Stimulated activated CD8-positive, alpha-beta memory T cell treated with anti-CD3 and anti-CD28 coated beads, Interleukin-12 subunit alpha, Interleukin-12 subunit beta, amount 100 ng/mL, for 24 hours (primary cell): ENCODE measurements around the gene YWHAH.

Experiments
- DNase-seq: peaks from one replicate; pipeline ENCODE4 v3.0.0-alpha.2; 2020; ENCODE audit errors: extremely low read depth

The YWHAH gene

DNA sequence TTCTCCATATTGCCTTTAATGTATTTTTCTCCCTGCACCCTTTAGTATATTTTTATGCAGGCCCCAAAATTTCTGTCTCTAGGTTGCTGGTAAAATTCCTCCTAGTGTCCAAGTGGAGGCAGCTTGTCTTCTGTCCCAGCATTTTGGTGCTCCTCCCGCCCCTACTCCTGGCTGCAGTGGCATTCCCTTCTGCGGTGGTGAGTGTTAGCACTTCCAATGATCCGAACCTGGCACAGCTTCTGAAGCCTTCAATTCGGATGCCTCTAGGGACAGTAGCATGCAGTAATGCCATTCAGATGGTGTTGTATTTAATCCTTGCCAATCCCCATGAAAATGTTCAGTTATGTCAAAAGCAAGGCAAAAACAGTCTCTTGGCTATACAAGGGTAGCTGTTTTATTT is 5.9 kb downstream of the YWHAH start:
- DNase-seq, result no peak

GRCh38 chr22:31951194-31952093 is 7.1 kb downstream of the YWHAH start:
- DNase-seq, result no peak

DNA sequence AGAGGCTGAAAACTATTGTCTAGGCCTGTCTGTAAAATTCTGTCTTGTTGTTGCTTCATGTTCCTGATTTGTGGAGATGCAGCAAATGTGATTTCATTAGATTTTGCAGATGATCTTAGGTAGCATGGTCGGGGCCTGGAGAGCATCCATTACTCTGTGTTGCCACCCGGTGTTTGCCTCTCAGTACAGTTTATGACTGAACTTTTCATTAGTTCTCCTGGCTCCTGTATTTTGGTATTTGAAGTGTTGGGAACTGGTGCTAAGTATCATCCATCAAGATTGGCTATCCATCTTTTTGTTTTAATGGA is 7.7 kb downstream of the YWHAH start:
- DNase-seq, result no peak

DNA sequence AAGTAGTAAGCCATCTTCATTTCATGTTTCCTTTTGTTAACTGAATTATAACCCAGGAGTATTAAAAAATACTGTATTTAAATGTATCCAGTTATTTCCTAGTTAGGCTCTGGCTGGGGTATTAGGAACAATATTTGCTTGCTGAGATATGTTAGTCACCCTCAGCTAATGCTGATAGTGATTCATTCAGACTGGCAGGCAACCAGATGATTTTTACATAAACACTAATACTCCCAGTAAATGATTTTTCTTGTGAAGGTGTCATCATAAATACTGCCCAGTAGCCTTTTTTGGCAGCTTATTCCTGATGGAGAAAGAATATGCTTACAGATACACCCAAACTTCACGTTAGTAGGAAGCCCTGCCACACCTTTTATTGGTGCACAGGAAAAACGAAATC is 8.1 kb downstream of the YWHAH start:
- no peak for DNase-seq

- DNase-seq, result no peak
Observed at GRCh38 chr22:31953261-31953660, 8.9 kb downstream of the YWHAH start.

DNA sequence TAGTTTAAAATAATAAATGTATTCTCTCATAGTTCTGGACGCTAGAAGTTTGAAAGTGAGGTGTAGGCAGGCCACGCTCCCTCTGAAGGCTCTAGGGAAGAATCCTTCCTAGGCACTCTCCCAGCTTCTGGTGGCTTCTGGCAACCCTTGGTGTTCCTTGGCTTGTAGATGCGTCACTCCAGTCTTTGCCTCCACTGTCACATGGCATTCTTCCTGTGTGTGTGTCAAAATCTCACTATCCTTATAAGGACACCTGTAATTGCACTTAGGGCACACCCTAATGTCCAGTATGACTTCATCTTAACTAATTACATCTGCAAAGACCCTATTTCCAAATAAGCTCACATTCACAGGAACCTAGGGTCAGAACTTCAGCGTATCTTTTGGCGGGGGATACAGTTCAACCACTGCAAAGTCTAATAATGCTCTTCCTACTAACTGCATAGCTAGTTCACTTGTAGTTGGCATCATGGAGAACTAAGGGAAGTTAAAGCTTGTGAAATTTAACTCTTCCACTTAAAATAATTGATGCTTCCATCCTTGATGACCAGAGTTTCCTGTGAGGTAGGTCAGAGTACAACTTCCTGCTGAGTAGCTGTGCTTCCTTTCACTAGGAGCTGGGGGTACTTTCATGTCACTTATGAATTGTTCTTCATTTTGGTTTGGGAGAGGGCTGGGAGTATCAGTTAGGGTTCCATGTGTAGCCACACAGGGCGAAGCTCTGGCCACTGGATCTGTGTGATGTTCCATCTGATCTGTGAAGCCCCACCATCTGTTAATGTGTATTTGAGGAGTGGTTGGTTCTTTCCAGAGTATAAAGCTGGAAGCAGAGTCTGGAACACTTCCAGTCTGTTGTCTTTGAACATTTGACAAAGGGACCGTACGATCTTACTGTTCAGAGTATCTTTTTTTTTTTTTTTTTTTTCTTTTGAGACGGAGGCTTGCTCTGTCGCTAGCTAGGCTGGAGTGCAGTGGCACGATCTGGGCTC is 10.5 kb downstream of the YWHAH start:
- DNase-seq, result no peak

- no peak for DNase-seq
Observed at GRCh38 chr22:31956360-31956759, 12.0 kb downstream of the YWHAH start.

DNA sequence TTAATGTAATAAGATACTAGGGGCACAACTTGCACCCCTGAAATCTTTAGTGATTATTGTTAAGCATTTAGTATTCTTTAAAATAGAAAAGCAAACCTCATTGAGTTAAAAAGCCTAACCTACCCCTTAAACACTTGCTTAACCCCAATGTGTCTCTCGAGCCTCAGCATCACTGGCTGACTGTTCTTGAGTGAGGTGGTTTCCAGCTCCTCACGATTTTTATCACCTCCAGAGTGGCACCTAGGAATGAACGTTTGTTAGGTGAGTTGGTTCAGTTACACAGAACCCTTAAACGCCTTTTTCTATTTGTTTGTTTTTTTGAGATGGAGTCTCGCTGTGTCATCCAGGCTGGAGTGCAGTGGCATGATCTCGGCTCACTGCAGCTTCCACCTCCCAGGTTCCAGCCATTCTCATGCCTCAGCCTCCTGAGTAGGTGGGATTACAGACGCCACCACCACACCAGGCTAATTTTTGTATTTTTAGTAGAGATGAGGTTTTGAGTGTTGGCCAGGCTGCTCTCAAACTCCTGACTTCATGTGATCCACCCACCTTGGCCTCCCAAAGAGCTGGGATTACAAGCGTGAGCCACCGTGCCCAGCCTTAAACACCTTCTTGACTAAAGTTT is 13.7 kb downstream of the YWHAH start:
- no peak for DNase-seq

DNA sequence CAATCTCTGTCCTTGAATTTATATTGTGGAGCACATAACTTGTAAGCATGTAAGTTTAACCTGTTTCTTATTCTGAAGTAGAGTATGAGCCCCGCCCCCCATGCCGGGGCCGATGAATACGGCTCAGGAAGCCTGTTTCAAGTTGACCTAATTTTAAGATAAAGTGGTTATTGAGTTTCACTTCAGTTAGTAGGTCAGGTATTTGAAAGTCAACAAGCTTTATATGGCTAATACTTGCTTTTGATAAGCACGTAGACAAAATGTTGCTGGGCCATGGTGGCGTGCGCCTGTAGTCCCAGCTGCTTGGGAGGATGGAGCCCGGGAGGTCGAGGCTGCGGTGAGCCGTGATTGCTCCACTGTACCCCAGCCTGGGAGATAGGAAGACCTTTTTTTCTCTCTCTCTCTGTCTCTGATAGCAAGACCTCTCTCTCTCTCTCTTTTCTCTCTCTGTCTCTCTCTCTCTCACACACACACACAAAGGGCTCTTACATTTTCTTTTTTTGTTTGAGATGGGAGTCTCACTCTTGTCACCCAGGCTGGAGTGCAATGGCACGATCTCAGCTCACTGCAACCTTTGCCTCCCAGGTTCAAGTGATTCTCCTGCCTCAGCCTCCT is 14.4 kb downstream of the YWHAH start:
- no peak for DNase-seq

- no peak for DNase-seq
Observed at GRCh38 chr22:31960767-31961166, 16.4 kb downstream of the YWHAH start.

- no peak for DNase-seq
Observed at GRCh38 chr22:31962387-31963125, 18.2 kb downstream of the YWHAH start.

GRCh38 chr22:31968022-31968421 is 23.7 kb downstream of the YWHAH start:
- DNase-seq, result no peak

DNA sequence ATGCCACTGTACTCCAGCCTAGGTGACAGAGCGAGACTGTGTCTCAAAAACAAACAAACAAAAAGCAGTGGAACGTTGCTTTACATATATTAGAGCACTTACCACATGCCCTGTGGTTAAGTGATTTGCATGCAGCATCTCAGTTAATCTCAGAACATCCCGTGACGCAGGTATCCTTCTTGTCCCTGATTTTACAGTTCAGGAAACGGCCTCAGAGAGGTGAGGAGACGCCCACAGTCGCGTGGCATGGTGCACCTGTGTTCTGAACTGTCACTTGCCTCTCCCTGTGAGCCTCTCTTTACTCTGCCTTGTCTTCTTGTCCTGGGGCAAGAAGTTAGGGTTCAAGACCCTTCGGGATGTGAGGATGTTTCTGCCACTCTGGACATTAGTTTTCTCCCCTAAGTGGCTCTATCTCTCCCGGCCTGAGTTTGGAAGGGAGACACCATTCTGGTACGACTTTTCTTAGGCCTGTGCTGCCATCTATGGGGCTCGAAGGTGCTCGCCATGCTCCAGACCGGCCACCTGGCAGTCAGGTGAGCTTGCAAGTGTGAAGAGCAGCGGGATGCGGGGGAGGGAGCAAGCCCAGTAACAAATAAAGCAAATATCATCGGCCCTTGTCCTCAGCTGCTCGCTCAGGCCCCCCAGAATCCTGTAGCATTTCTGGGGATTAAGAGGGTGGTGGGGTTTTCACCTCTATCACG is 25.6 kb downstream of the YWHAH start:
- no peak for DNase-seq

- peak; percentile 50 for DNase-seq
Observed at GRCh38 chr22:31970490-31971444, 26.4 kb downstream of the YWHAH start.

- no peak for DNase-seq
Observed at GRCh38 chr22:31972180-31972579, 27.8 kb downstream of the YWHAH start.

DNA sequence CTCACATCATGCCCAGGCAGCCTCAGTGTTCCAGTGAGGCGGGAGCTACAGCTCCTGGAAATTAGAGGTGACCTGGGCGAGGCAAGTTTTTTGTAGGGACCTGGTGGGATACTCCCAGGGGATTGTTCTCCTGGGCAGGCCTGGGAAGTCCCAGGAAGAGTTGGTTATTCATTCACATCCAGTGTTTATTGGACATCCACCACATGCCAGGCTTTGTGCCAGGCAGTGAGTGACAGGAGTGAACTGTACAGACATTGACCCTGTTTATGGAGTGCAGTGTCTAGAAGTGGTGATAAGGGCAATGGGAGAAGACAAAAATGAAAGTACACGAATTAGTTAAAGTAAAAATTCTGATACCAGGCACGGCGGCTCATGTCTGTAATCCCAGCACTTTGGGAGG is 29.4 kb downstream of the YWHAH start:
- no peak for DNase-seq

DNA sequence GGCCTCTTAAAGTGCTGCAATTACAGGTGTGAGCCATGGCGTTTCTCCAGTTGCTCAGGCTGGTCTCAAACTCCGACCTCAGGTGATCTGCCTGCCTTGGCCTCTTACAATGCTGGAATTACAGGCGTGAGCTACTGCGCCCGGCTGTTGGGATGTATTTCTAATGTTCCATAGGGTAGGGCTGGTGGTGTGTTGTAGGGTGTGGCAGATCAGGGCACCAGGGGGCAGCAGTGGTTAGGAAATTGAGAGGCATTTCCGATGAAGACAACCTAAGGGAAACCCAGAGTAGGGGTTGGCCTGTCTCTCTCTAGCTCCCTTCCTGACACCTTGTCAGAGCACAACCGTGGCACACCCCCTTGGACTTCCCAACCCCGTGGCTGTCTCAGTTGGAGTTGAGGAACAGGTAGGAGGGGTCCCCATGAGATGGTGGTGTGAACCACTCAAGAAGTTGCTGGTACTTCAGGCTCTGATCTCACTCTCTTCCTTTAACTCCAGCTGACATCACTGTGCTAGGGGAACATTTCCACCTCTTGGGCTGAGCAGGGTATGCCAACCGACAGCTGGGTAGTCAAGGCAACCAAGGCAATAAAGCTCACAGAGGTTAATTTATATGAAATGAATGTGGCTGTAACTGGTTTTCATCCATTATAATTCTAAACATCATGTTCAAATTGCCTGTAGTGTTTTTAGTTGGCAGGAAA is 33.0 kb downstream of the YWHAH start:
- DNase-seq, result peak; percentile 52

DNA sequence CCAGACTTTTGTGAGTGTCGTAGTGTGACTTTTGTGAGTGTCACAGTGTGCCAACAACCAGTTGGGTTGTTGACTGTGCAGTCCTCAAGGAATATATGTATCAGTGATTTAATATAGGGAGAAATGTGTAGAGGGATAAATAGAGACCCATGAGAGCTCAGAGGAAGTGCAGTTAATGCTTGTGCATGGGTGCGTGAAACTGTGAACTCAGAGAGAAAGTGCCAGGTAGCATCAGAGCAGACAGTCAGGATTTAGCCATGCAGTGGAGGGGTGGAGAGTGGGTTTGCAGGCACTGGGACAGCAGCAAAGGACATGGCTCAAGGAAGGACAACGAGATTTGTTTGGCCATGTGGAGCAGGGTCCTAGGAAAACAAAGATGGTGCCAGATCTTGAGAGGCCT is 33.6 kb downstream of the YWHAH start:
- no peak for DNase-seq

- DNase-seq, result no peak
Observed at GRCh38 chr22:31980628-31981027, 36.3 kb downstream of the YWHAH start.
